ENCODE data around the gene BZW2. TPM values are rescaled to one million over a fixed set of nuclear protein-coding genes. Genes with fewer than 3 reads are reported as not detected.

The BZW2 gene
- total and polyA plus RNA-seq, 2 of the 13 experiments (the other 11 are each of a cell fraction or from before 2014, with no cell fraction given): 21.8 to 95.2 TPM

DNA sequence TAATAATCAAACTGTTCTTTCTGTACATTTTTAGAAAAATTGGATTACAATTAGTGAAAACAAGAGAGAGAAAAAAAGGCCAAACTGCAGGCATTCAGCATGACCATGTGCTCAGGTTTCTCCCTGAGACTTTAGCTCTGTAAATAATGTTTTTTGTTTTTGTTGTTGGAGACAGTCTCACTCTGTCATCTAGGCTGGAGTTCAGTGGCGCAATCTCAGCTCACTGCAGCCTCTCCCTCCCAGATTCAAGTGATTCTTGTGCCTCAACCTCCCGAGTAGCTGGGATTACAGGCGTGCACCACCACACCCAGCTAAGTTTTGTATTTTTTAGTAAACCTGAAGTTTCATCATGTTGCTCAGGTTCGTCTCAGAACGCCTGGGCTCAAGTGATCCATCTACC, 23.0 kb downstream of the BZW2 start:
- Histone ChIP-seq H3K4me2 (ENCODE audit: low read depth, low read length) (no peak overlapping the region), H3K4me1 (ENCODE audit: insufficient read depth, low read length) (peaks cover 15% of the 10 kb centered on the region), H3K79me2 (ENCODE audit: insufficient read depth, low read length) (peaks cover 34% of the 10 kb centered on the region), H3K27ac (ENCODE audit: extremely low read length, insufficient read depth, low read length) (peak overlapping the region; percentile 3), H4K20me1 (ENCODE audit: insufficient read depth, low read length) (no peaks in the 10 kb centered on the region), H3K4me3 (replicated peaks in 1 of 3; ENCODE audit: insufficient read depth in 1 of 3, low read depth in 2 of 3, low read length in 3 of 3) (no peak overlapping the region), H3K9me3 (ENCODE audit: low read length) (no peaks in the 10 kb centered on the region), H3K9ac (ENCODE audit: insufficient read depth, low read depth, low read length) (no peak overlapping the region), H3K36me3 (replicated peaks in 1 of 2; ENCODE audit: control insufficient read depth in 1 of 2, insufficient read depth in 2 of 2, low read length in 2 of 2) (peaks cover 6 to 19% of the 10 kb centered on the region in 2 experiments; a peak in 4 of 5 replicates), H2AFZ (ENCODE audit: low read length) (no peak overlapping the region), H3K27me3 (ENCODE audit: control insufficient read depth in 1 of 2, insufficient read depth in 2 of 2, low read length in 2 of 2) (no peaks in the 10 kb centered on the region)
- FAIRE-seq (no peak), ATAC-seq (no peak), DNase-seq (ENCODE audit: low spot score) (no peak)
- intact Hi-C loops (cut with micrococcal nuclease; ENCODE audit: unreplicated experiment): loop anchor here (10.0 kb wide), 1 partner anchor 1294 kb away; no protein-coding TSS in a partner anchor
- WGBS (ENCODE audit: low lambda C conversion rate): 92% methylated on average over 5 of the region's 5 CpGs
- in situ Hi-C loops (cut with HindIII; ENCODE audit: extremely low pct_ligation_motif_present, low pct_unique_long_range_greater_than_20kb): no loop called here
- no peak for TF ChIP-seq CENPX (CRISPR knock-in tag; IDR thresholded peaks at IDR 0.05)
- 0 out of 2 replicates have a peak, but pooled peaks have one; percentile 18 for TF ChIP-seq CEBPG (CRISPR knock-in tag; IDR thresholded peaks at IDR 0.05)
- TF ChIP-seq ZNF432 (CRISPR knock-in tag; IDR thresholded peaks at IDR 0.05; ENCODE audit: borderline replicate concordance): no peak
- peak; percentile 52; the same call in 1 of the 2 replicates for TF ChIP-seq CEBPB (IDR thresholded peaks at IDR 0.05; ENCODE audit: borderline replicate concordance, low read depth, low read length)
- no peak for TF ChIP-seq ZNF724P (CRISPR knock-in tag; IDR thresholded peaks at IDR 0.05; ENCODE audit: borderline replicate concordance)
- TF ChIP-seq ZNF460 (CRISPR knock-in tag; IDR thresholded peaks at IDR 0.05; ENCODE audit: borderline replicate concordance): peak; percentile 69
- no peak for TF ChIP-seq ZNF552 (CRISPR knock-in tag; IDR thresholded peaks at IDR 0.05; ENCODE audit: borderline replicate concordance)
- TF ChIP-seq, protein P1, sequence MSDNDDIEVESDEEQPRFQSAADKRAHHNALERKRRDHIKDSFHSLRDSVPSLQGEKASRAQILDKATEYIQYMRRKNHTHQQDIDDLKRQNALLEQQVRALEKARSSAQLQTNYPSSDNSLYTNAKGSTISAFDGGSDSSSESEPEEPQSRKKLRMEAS (IDR thresholded peaks at IDR 0.05): peak; percentile 18; the same call in 1 of the 2 replicates
- POLR2A ChIA-PET: interaction anchor here (1.1 kb wide), 1 partner anchor 23 kb away, joined by 4 read pairs; the partner anchor contains the start of gene ANKMY2
- CTCF ChIA-PET (ENCODE audit: low intra/inter-chr PET ratio, low total read pairs): no interaction called here
- no TSS peak for BruUV-seq (replicated peaks)

DNA sequence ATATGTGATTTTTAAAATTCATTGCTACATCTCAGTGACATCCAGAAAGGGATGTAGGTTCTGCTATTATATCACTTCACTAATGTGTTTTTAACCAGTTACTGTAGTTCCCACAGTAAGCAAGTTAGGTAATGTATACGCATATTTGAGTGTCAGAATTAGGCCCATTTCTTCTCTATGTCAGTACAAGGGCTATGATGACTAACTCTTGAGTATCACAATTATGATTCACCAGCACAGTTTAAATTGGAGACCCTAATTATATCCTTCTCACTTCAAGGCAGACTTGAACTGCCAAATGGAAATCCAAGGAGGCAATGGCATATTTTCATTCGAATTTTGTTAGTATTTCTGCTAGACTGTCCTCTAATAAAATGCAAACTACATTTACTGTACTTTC, 23.6 kb downstream of the BZW2 start:
- WGBS (ENCODE audit: low lambda C conversion rate): 95% methylated on average over 2 of the region's 2 CpGs
- Histone ChIP-seq H3K36me3 (replicated peaks in 1 of 2; ENCODE audit: control insufficient read depth in 1 of 2, insufficient read depth in 2 of 2, low read length in 2 of 2) (peaks cover 6 to 19% of the 10 kb centered on the region in 2 experiments; a peak in 4 of 5 replicates), H3K9ac (ENCODE audit: insufficient read depth, low read depth, low read length) (no peak overlapping the region), H3K4me2 (ENCODE audit: low read depth, low read length) (no peak overlapping the region), H3K4me3 (replicated peaks in 1 of 3; ENCODE audit: insufficient read depth in 1 of 3, low read depth in 2 of 3, low read length in 3 of 3) (no peak overlapping the region), H4K20me1 (ENCODE audit: insufficient read depth, low read length) (no peaks in the 10 kb centered on the region), H3K27ac (ENCODE audit: extremely low read length, insufficient read depth, low read length) (no peak overlapping the region), H3K27me3 (ENCODE audit: control insufficient read depth in 1 of 2, insufficient read depth in 2 of 2, low read length in 2 of 2) (no peaks in the 10 kb centered on the region), H3K9me3 (ENCODE audit: low read length) (no peaks in the 10 kb centered on the region), H3K4me1 (ENCODE audit: insufficient read depth, low read length) (peaks cover 15% of the 10 kb centered on the region), H2AFZ (ENCODE audit: low read length) (no peak overlapping the region), H3K79me2 (ENCODE audit: insufficient read depth, low read length) (peaks cover 28% of the 10 kb centered on the region)
- POLR2A ChIA-PET: interaction anchor here (1.1 kb wide), 1 partner anchor 24 kb away, joined by 4 read pairs; the partner anchor contains the start of gene ANKMY2
- CTCF ChIA-PET (ENCODE audit: low intra/inter-chr PET ratio, low total read pairs): no interaction called here
- no peak for ATAC-seq
- in situ Hi-C loops (cut with HindIII; ENCODE audit: extremely low pct_ligation_motif_present, low pct_unique_long_range_greater_than_20kb): no loop called here
- no peak for TF ChIP-seq KDM2A (CRISPR knock-in tag; IDR thresholded peaks at IDR 0.05; ENCODE audit: borderline replicate concordance, low read depth)
- TF ChIP-seq MLLT10 (CRISPR knock-in tag; IDR thresholded peaks at IDR 0.05): no peak
- no peak for TF ChIP-seq CHD2 (IDR thresholded peaks at IDR 0.05; ENCODE audit: low read depth, low read length)
- TF ChIP-seq SMYD3 (CRISPR knock-in tag; IDR thresholded peaks at IDR 0.05): no peak
- no peak for DNase-seq (ENCODE audit: low spot score)
- no TSS peak for BruUV-seq (replicated peaks)
- intact Hi-C loops (cut with micrococcal nuclease; ENCODE audit: unreplicated experiment): loop anchor here (10.0 kb wide), 1 partner anchor 1295 kb away; no protein-coding TSS in a partner anchor
- FAIRE-seq: no peak
